ENCODE data around the gene NGEF.

The NGEF gene

DNA sequence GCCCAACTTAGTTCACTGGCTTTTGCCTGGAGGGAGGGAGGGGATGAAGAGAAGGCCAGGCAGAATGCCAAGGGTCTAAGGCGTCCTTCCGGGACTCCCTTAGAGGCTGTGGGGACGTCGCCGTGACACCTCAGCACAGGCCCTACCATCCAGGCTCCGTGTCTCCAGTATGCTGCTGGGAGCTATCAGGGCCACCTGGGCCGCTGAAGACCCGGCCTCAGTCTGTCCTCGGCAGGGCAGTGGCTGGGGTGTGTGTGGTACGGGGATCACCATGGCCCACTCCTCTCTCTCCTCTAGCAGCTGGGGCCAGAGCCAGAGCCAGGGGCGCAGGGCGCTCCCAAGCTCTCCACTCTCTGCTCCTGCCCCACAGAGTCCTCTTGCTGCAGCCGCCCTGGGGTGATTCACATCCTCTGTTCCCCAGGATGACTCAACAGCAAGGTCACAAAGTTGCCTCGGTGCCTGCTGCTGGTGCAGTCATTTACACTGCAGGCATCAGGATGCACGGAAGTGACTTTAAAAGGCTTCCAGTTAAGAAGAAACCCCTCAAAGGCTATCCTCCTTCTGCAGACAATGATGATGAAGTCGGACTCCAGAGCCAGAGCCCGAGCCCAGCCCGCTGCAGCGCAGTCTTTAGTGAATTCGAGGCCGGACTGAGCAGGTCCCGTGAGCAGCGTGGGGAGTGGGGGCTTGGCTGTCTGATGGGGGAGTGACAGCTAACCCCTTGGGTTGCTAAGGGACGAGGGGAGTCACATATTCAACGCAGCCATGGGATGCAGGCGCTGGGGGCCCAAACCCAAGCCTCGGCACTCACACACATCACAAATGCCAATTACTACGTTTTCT is 111.1 kb downstream of the NGEF start:
- Histone ChIP-seq H3K27me3 (ENCODE audit: insufficient read depth, low read length) (no peaks in the 10 kb centered on the region), H2BK5ac (ENCODE audit: low read depth, low read length, poor library complexity) (no peak overlapping the region), H3K4me3 (ENCODE audit: low read depth, low read length) (no peak overlapping the region), H4K8ac (ENCODE audit: low read depth, low read length) (no peak overlapping the region), H2AK5ac (ENCODE audit: low read length) (no peak overlapping the region), H4K91ac (ENCODE audit: low read depth, low read length) (no peak overlapping the region), H3K4me2 (ENCODE audit: low read length) (no peak overlapping the region), H3K4me1 (ENCODE audit: control insufficient read depth in 1 of 2, insufficient read depth in 2 of 2, low read length in 2 of 2) (peaks cover 0 to 3% of the 10 kb centered on the region in 2 experiments), H2BK120ac (ENCODE audit: insufficient read depth, low read length, poor library complexity) (no peak overlapping the region), H3K79me1 (ENCODE audit: low read length) (no peaks in the 10 kb centered on the region), H3K9me3 (ENCODE audit: insufficient read depth, low read depth, low read length) (peaks cover 4% of the 10 kb centered on the region), H3K4ac (ENCODE audit: low read depth, low read length) (no peak overlapping the region), H3K27ac (ENCODE audit: low read depth, low read length) (no peak overlapping the region), H3K14ac (ENCODE audit: low read length) (no peak overlapping the region), H3K18ac (ENCODE audit: low read length) (no peak overlapping the region), H2BK12ac (ENCODE audit: low read length) (no peak overlapping the region), H3K23ac (ENCODE audit: low read length) (no peak overlapping the region), H4K12ac (ENCODE audit: low read depth, low read length) (no peak overlapping the region), H2AFZ (ENCODE audit: insufficient read depth, low read length, poor library complexity) (no peak overlapping the region), H3K79me2 (ENCODE audit: control insufficient read depth, insufficient read depth, low read length, poor library complexity) (no peaks in the 10 kb centered on the region), H3K9ac (ENCODE audit: low read length) (no peak overlapping the region), H3K36me3 (ENCODE audit: control insufficient read depth in 1 of 2, insufficient read depth in 2 of 2, low read length in 2 of 2) (no peaks in the 10 kb centered on the region)
- DNase-seq: peak in 1 of 2 donors; percentile 32
- no CpG with 5 or more reads among the region's 28 CpGs for WGBS (ENCODE audit: extremely low coverage, insufficient coverage, insufficient read length)

DNA sequence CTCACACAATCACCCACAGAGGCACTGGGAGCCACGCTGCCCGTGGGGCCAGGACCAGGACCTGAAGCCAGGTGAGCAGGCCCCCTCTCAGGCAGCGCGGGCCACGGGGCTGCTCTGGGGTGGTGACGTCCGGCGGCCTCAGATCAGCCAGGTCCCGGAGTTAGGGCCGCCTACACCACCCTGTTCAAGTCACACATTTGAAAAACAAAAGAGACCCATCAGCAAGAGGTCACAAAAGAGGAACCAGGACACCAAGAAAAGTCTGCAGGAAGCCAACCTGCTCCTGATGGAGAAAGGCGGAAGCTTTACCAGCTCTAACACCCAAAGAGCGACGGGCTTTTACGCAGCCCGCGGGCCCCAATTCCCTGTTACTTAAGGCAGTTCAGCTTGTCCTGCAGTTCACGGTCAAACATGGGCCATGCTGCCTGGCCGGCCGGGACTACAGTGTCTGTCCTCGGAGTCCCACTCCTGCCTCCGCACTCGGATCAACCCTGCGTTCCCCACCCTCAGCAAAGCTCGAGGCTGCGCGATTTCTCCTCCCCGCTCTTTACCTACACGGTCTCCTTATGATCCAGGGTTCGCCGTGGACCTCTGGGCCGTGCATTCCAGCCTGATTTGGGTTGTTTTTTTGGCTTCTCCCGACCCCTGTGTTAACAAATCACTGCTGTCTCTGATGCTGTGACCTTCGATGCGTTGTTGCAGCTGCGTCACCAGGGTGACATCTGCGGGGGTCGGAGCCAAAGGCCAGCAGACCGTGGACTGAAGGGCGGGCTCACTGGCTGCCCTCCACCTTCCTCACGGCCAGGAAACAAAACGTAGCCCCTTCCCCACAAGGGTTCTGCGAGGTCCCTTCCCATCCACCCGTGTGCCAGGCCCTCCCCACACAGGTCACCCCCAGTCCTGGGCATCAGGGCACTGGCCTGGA is 112.0 kb downstream of the NGEF start:
- no peaks in the 10 kb centered on the region for H3K36me3 ChIP-seq (ENCODE audit: control insufficient read depth in 1 of 2, insufficient read depth in 2 of 2, low read length in 2 of 2)
- H3K79me2 ChIP-seq (ENCODE audit: control insufficient read depth, insufficient read depth, low read length, poor library complexity): no peaks in the 10 kb centered on the region
- H3K9ac ChIP-seq (ENCODE audit: low read length): no peak overlapping the region
- H3K4me2 ChIP-seq (ENCODE audit: low read length): no peak overlapping the region
- no peak overlapping the region for H4K8ac ChIP-seq (ENCODE audit: low read depth, low read length)
- no peak overlapping the region for H3K4ac ChIP-seq (ENCODE audit: low read depth, low read length)
- no peak overlapping the region for H2BK5ac ChIP-seq (ENCODE audit: low read depth, low read length, poor library complexity)
- no CpG with 5 or more reads among the region's 43 CpGs for WGBS (ENCODE audit: extremely low coverage, insufficient coverage, insufficient read length)
- no peak overlapping the region for H3K23ac ChIP-seq (ENCODE audit: low read length)
- no peak overlapping the region for H2AK5ac ChIP-seq (ENCODE audit: low read length)
- H3K4me1 ChIP-seq (ENCODE audit: control insufficient read depth in 1 of 2, insufficient read depth in 2 of 2, low read length in 2 of 2): peaks cover 0 to 3% of the 10 kb centered on the region in 2 experiments
- no peaks in the 10 kb centered on the region for H3K79me1 ChIP-seq (ENCODE audit: low read length)
- no peak overlapping the region for H3K18ac ChIP-seq (ENCODE audit: low read length)
- H2AFZ ChIP-seq (ENCODE audit: insufficient read depth, low read length, poor library complexity): no peak overlapping the region
- peaks cover 4% of the 10 kb centered on the region for H3K9me3 ChIP-seq (ENCODE audit: insufficient read depth, low read depth, low read length)
- no peak overlapping the region for H4K91ac ChIP-seq (ENCODE audit: low read depth, low read length)
- no peak overlapping the region for H3K4me3 ChIP-seq (ENCODE audit: low read depth, low read length)
- H2BK120ac ChIP-seq (ENCODE audit: insufficient read depth, low read length, poor library complexity): no peak overlapping the region
- no peak overlapping the region for H3K27ac ChIP-seq (ENCODE audit: low read depth, low read length)
- no peak for DNase-seq
- no peak overlapping the region for H2BK12ac ChIP-seq (ENCODE audit: low read length)
- H3K27me3 ChIP-seq (ENCODE audit: insufficient read depth, low read length): no peaks in the 10 kb centered on the region
- H4K12ac ChIP-seq (ENCODE audit: low read depth, low read length): no peak overlapping the region
- no peak overlapping the region for H3K14ac ChIP-seq (ENCODE audit: low read length)

DNA sequence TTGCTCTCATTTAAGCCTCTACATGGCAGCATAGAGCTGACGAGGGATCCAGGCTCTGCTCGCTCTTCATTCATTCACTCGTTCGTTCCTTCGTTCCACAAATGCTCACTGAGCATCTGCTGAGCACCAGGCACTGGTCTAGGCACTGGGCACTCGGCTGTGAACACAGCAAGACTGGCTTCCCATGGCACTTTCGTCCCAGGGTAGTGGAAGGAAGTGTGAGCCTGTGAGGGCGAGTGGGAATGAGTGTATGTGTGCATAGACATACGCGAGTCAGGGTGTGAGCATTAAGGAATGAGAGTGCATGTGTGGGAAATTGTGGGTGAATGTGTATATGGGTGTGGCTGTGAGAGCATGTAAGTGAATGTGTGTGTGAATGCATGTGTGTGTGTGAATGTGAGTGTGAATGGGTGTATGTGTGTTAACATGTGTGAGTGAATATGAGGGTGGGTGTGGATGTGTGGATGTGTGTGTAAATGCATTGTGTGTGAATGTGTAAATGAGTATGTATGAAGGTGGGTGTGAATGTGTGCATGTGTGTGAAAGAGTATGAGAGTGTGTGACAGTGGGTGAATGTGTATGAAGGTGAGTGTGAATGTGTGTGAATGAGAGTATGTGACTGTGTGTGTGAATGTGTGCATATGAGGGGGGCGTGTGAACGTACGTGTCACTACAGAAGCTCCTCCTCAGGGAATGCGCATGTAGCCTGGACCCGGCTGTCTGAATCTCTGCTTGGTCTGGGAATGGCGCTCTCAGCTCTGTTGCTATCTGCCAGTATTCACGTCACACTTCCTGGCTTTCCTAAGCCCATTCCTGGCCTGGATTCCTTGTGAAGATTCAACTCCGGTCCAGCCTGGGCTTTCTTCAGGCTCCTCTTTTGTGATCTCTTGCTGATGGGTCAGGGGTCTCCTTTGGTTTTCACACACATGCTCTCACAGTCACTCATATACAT is 114.2 kb downstream of the NGEF start:
- H2BK5ac ChIP-seq (ENCODE audit: low read depth, low read length, poor library complexity): no peak overlapping the region
- H3K27me3 ChIP-seq (ENCODE audit: insufficient read depth, low read length): no peaks in the 10 kb centered on the region
- H3K36me3 ChIP-seq (ENCODE audit: control insufficient read depth in 1 of 2, insufficient read depth in 2 of 2, low read length in 2 of 2): no peaks in the 10 kb centered on the region
- H3K79me1 ChIP-seq (ENCODE audit: low read length): no peaks in the 10 kb centered on the region
- peak in 1 of 2 donors; percentile 9 for DNase-seq
- peaks cover 0 to 3% of the 10 kb centered on the region in 2 experiments for H3K4me1 ChIP-seq (ENCODE audit: control insufficient read depth in 1 of 2, insufficient read depth in 2 of 2, low read length in 2 of 2)
- H3K9me3 ChIP-seq (ENCODE audit: insufficient read depth, low read depth, low read length): peaks cover 4% of the 10 kb centered on the region
- H3K18ac ChIP-seq (ENCODE audit: low read length): no peak overlapping the region
- WGBS (ENCODE audit: extremely low coverage, insufficient coverage, insufficient read length): no CpG with 5 or more reads among the region's 18 CpGs
- H4K12ac ChIP-seq (ENCODE audit: low read depth, low read length): no peak overlapping the region
- H3K4me3 ChIP-seq (ENCODE audit: low read depth, low read length): no peak overlapping the region
- no peak overlapping the region for H2BK120ac ChIP-seq (ENCODE audit: insufficient read depth, low read length, poor library complexity)
- no peak overlapping the region for H3K14ac ChIP-seq (ENCODE audit: low read length)
- H2AK5ac ChIP-seq (ENCODE audit: low read length): no peak overlapping the region
- no peak overlapping the region for H3K27ac ChIP-seq (ENCODE audit: low read depth, low read length)
- no peak overlapping the region for H4K8ac ChIP-seq (ENCODE audit: low read depth, low read length)
- H2AFZ ChIP-seq (ENCODE audit: insufficient read depth, low read length, poor library complexity): no peak overlapping the region
- no peak overlapping the region for H3K9ac ChIP-seq (ENCODE audit: low read length)
- no peak overlapping the region for H3K4ac ChIP-seq (ENCODE audit: low read depth, low read length)
- H4K91ac ChIP-seq (ENCODE audit: low read depth, low read length): no peak overlapping the region
- H2BK12ac ChIP-seq (ENCODE audit: low read length): no peak overlapping the region
- no peak overlapping the region for H3K23ac ChIP-seq (ENCODE audit: low read length)
- H3K79me2 ChIP-seq (ENCODE audit: control insufficient read depth, insufficient read depth, low read length, poor library complexity): no peaks in the 10 kb centered on the region
- H3K4me2 ChIP-seq (ENCODE audit: low read length): no peak overlapping the region
